HepG2 (cell line): ENCODE measurements around the gene TAS1R3. TPM values are rescaled to one million over a fixed set of nuclear protein-coding genes. Genes with fewer than 3 reads are reported as not detected.

Experiments used
- EP300 ChIP-seq, 3 experiments: sonication (generic) in 1 of 3; formaldehyde crosslinking in 1 of 3; IDR thresholded peaks; 2 replicates each; pipeline versions ENCODE4 v1.5.1 to v1.6.1; 2011 to 2020; ENCODE audit warnings: low read depth in 2 of 3, low read length in 2 of 3, borderline replicate concordance in 1 of 3, improper control_type of control experiment in 1 of 3, mild to moderate bottlenecking in 1 of 3, missing genetic modification reagents in 1 of 3, moderate library complexity in 1 of 3
- EZH2 ChIP-seq: conservative IDR thresholded peaks from 2 replicates; pipeline ENCODE4 v1.6.1; 2012; ENCODE audit warnings: mild to moderate bottlenecking, low read depth, low read length, moderate library complexity
- HMGXB4 ChIP-seq, 2 experiments: sonication (generic) in 1 of 2; formaldehyde crosslinking in 1 of 2; IDR thresholded peaks; 2 replicates each; pipeline versions ENCODE4 v1.4.0 to v1.6.1; 2018 to 2020; ENCODE audit warnings: missing genetic modification reagents in 2 of 2, borderline replicate concordance in 1 of 2, low read depth in 1 of 2, mild to moderate bottlenecking in 1 of 2, missing biosample characterization in 1 of 2
- HNRNPUL1 ChIP-seq: fragments of 200-400 bp; formaldehyde crosslinking; IDR thresholded peaks from 2 replicates; pipeline ENCODE4 v1.6.1; 2017; ENCODE audit warnings: low read depth, mild to moderate bottlenecking, low read length, moderate library complexity
- MXD4 ChIP-seq: IDR thresholded peaks from 2 replicates; pipeline ENCODE4 v1.6.1; 2016; ENCODE audit warnings: mild to moderate bottlenecking, missing biosample characterization, missing genetic modification reagents
- NCOR1 ChIP-seq: fragments of 200-600 bp; sonication (generic); IDR thresholded peaks from 2 replicates; pipeline ENCODE4 v1.7.0; 2017; ENCODE audit warnings: antibody characterized with exemption, low read length, borderline replicate concordance
- SRSF1 ChIP-seq: fragments of 200-400 bp; formaldehyde crosslinking; optimal IDR thresholded peaks from 2 replicates; pipeline ENCODE3; 2017; ENCODE audit warnings: mild to moderate bottlenecking, low read depth, low read length, moderate library complexity
- TBX2 ChIP-seq: sonication (generic); formaldehyde crosslinking; IDR thresholded peaks from 2 replicates; pipeline ENCODE4 v1.5.0; 2020; ENCODE audit warnings: missing genetic modification reagents, mild to moderate bottlenecking, borderline replicate concordance
- UBTF ChIP-seq: sonication (generic); formaldehyde crosslinking; IDR thresholded peaks from 2 replicates; pipeline ENCODE4 v1.4.0; 2020; ENCODE audit warnings: mild to moderate bottlenecking, missing genetic modification reagents
- ZNF230 ChIP-seq: sonication (generic); formaldehyde crosslinking; IDR thresholded peaks from 2 replicates; pipeline ENCODE4 v1.4.0; 2020; ENCODE audit warnings: mild to moderate bottlenecking, missing genetic modification reagents
- ZNF546 ChIP-seq: sonication (generic); formaldehyde crosslinking; conservative IDR thresholded peaks from 2 replicates; pipeline ENCODE4 v1.8.1; 2023; ENCODE audit warnings: mild to moderate bottlenecking, missing genetic modification reagents
- ZNF557 ChIP-seq: sonication (generic); formaldehyde crosslinking; IDR thresholded peaks from 2 replicates; pipeline ENCODE4 v1.4.0; 2020; ENCODE audit warnings: missing genetic modification reagents
- polyA plus RNA-seq, 8 experiments: library from polyadenylated mRNA; depleted of rRNA in 3 of 8; stranded (reverse) in 7 of 8; unstranded in 1 of 8; fragments of >200 nt; fragmentation: Illumina TruSeq in 4 of 8; extraction: Trizol in 4 of 8; gene quantifications; 2 replicates each; pipeline versions ENCODE4 v1.2.1 to v1.2.3, GENCODE V29; 2011 to 2016; ENCODE audit warnings: low read depth in 4 of 8, missing spikeins in 1 of 8, mixed read lengths in 1 of 8; ENCODE audit not compliant: insufficient read depth in 1 of 8
- total RNA-seq, 5 experiments: library from RNA; depleted of rRNA; stranded (reverse); fragments of >200 nt; fragmentation: Illumina TruSeq; extraction: Trizol; gene quantifications; 2 replicates each; pipeline ENCODE4 v1.2.3, GENCODE V29; 2016; ENCODE audit warnings: low read depth in 1 of 5
- TF ChIP-seq, protein P1 (sequence below): sonication (generic); formaldehyde crosslinking; IDR thresholded peaks from 2 replicates; pipeline ENCODE4 v1.9.0; 2022; ENCODE audit warnings: low read depth, missing genetic modification reagents
- TF ChIP-seq, protein P2 (sequence below): sonication (generic); formaldehyde crosslinking; IDR thresholded peaks from 2 replicates; pipeline ENCODE4 v1.4.0; 2020; ENCODE audit warnings: missing genetic modification reagents

Gene TAS1R3
- total and polyA plus RNA-seq, 2 of the 13 experiments (the other 11 are each of a cell fraction or from before 2014, with no cell fraction given): 0.13 to 0.15 TPM

GRCh38 chr1:1359664-1360468 is 28.8 kb downstream of the TAS1R3 start (continued):
- TF ChIP-seq EP300 (IDR thresholded peaks at IDR 0.05; ENCODE audit: low read depth in 2 of 2, low read length in 2 of 2) (peak in 1 of 2 experiments; percentile 16; a peak in 1 of 4 replicates), EP300 (CRISPR knock-in tag; IDR thresholded peaks at IDR 0.05; ENCODE audit: borderline replicate concordance) (0 out of 2 replicates have a peak, but pooled peaks have one; percentile 20), MXD4 (0 out of 2 replicates have a peak, but pooled peaks have one; percentile 38), HMGXB4 (CRISPR knock-in tag; IDR thresholded peaks at IDR 0.05; ENCODE audit: borderline replicate concordance in 1 of 2, low read depth in 1 of 2) (peak; percentile 27 to 54), ZNF557 (no peak), ZNF546 (no peak; the same call in 1 of the 2 replicates), ZNF230 (CRISPR knock-in tag) (no peak), UBTF (peak; percentile 52; the same call in 1 of the 2 replicates), TBX2 (CRISPR knock-in tag) (peak; percentile 76), NCOR1 (peak; percentile 31; the same call in 1 of the 2 replicates), EZH2 (no peak), SRSF1 (peak; percentile 53), HNRNPUL1 (no peak)
- TF ChIP-seq, protein P1, sequence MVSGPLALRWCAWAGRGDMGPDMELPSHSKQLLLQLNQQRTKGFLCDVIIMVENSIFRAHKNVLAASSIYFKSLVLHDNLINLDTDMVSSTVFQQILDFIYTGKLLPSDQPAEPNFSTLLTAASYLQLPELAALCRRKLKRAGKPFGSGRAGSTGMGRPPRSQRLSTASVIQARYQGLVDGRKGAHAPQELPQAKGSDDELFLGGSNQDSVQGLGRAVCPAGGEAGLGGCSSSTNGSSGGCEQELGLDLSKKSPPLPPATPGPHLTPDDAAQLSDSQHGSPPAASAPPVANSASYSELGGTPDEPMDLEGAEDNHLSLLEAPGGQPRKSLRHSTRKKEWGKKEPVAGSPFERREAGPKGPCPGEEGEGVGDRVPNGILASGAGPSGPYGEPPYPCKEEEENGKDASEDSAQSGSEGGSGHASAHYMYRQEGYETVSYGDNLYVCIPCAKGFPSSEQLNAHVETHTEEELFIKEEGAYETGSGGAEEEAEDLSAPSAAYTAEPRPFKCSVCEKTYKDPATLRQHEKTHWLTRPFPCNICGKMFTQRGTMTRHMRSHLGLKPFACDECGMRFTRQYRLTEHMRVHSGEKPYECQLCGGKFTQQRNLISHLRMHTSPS (CRISPR knock-in tag): 0 out of 2 replicates have a peak, but pooled peaks have one; percentile 16
- TF ChIP-seq, protein P2, sequence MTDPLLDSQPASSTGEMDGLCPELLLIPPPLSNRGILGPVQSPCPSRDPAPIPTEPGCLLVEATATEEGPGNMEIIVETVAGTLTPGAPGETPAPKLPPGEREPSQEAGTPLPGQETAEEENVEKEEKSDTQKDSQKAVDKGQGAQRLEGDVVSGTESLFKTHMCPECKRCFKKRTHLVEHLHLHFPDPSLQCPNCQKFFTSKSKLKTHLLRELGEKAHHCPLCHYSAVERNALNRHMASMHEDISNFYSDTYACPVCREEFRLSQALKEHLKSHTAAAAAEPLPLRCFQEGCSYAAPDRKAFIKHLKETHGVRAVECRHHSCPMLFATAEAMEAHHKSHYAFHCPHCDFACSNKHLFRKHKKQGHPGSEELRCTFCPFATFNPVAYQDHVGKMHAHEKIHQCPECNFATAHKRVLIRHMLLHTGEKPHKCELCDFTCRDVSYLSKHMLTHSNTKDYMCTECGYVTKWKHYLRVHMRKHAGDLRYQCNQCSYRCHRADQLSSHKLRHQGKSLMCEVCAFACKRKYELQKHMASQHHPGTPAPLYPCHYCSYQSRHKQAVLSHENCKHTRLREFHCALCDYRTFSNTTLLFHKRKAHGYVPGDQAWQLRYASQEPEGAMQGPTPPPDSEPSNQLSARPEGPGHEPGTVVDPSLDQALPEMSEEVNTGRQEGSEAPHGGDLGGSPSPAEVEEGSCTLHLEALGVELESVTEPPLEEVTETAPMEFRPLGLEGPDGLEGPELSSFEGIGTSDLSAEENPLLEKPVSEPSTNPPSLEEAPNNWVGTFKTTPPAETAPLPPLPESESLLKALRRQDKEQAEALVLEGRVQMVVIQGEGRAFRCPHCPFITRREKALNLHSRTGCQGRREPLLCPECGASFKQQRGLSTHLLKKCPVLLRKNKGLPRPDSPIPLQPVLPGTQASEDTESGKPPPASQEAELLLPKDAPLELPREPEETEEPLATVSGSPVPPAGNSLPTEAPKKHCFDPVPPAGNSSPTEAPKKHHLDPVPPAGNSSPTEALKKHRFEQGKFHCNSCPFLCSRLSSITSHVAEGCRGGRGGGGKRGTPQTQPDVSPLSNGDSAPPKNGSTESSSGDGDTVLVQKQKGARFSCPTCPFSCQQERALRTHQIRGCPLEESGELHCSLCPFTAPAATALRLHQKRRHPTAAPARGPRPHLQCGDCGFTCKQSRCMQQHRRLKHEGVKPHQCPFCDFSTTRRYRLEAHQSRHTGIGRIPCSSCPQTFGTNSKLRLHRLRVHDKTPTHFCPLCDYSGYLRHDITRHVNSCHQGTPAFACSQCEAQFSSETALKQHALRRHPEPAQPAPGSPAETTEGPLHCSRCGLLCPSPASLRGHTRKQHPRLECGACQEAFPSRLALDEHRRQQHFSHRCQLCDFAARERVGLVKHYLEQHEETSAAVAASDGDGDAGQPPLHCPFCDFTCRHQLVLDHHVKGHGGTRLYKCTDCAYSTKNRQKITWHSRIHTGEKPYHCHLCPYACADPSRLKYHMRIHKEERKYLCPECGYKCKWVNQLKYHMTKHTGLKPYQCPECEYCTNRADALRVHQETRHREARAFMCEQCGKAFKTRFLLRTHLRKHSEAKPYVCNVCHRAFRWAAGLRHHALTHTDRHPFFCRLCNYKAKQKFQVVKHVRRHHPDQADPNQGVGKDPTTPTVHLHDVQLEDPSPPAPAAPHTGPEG (CRISPR knock-in tag): peak; percentile 74
